Neural cell (in vitro differentiated cells): ENCODE data around the gene ADGRG3.

Experiments used
- EP300 ChIP-seq: fragments of 450-650 bp; conservative IDR thresholded peaks from 2 replicates; pipeline ENCODE4 v1.6.1; 2014; ENCODE audit warnings: antibody characterized with exemption, mild to moderate bottlenecking, moderate library complexity; ENCODE audit not compliant: poor library complexity, severe bottlenecking
- EZH2 ChIP-seq: fragments of 200-600, 300-800 bp; shearing (Covaris generic), sonication (generic); IDR thresholded peaks from 2 replicates; pipeline ENCODE4 v1.6.1; 2014; ENCODE audit warnings: antibody characterized with exemption, low read length, borderline replicate concordance, mild to moderate bottlenecking; ENCODE audit not compliant: insufficient read depth, poor library complexity, severe bottlenecking
- POLR2AphosphoS5 ChIP-seq: IDR thresholded peaks from 2 replicates; pipeline ENCODE4 v1.6.1; 2012
- TAF1 ChIP-seq: IDR thresholded peaks from 2 replicates; pipeline ENCODE4 v1.6.1; 2012; ENCODE audit warnings: low read depth
- TF ChIP-seq, protein P1 (sequence below): fragments of 450-650 bp; IDR thresholded peaks from 2 replicates; pipeline ENCODE4 v1.5.1; 2014; ENCODE audit warnings: antibody characterized with exemption, mild to moderate bottlenecking, moderate library complexity; ENCODE audit not compliant: poor library complexity, severe bottlenecking
- TF ChIP-seq, protein P2 (sequence below): IDR thresholded peaks from 2 replicates; pipeline ENCODE4 v1.6.1; 2012; ENCODE audit warnings: borderline replicate concordance

DNA sequence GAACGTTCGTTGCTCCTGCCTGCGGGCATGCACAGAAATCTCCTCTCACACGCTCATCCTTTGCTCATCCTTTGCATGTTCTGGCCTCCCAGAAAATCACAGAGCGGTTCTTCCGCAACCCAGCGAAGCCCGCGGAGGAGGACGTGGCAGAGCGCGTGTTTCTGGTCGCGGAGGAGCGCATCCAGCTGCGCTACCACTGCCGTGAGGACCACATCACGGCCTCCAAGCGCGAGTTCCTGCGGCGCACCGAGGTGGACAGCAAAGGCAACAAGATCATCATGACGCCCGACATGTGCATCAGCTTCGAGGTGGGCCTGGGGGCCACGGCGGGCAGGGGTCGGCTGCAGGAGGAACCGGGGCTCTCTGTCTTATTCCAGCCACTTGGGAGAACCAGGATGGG lies 57.9 kb downstream of the ADGRG3 start:
- no peak for TF ChIP-seq TAF1
- no peak for TF ChIP-seq POLR2AphosphoS5
- no peak for TF ChIP-seq EZH2
- TF ChIP-seq, protein P1, sequence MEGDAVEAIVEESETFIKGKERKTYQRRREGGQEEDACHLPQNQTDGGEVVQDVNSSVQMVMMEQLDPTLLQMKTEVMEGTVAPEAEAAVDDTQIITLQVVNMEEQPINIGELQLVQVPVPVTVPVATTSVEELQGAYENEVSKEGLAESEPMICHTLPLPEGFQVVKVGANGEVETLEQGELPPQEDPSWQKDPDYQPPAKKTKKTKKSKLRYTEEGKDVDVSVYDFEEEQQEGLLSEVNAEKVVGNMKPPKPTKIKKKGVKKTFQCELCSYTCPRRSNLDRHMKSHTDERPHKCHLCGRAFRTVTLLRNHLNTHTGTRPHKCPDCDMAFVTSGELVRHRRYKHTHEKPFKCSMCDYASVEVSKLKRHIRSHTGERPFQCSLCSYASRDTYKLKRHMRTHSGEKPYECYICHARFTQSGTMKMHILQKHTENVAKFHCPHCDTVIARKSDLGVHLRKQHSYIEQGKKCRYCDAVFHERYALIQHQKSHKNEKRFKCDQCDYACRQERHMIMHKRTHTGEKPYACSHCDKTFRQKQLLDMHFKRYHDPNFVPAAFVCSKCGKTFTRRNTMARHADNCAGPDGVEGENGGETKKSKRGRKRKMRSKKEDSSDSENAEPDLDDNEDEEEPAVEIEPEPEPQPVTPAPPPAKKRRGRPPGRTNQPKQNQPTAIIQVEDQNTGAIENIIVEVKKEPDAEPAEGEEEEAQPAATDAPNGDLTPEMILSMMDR, result no peak
- TF ChIP-seq EP300, result no peak
- TF ChIP-seq, protein P2, sequence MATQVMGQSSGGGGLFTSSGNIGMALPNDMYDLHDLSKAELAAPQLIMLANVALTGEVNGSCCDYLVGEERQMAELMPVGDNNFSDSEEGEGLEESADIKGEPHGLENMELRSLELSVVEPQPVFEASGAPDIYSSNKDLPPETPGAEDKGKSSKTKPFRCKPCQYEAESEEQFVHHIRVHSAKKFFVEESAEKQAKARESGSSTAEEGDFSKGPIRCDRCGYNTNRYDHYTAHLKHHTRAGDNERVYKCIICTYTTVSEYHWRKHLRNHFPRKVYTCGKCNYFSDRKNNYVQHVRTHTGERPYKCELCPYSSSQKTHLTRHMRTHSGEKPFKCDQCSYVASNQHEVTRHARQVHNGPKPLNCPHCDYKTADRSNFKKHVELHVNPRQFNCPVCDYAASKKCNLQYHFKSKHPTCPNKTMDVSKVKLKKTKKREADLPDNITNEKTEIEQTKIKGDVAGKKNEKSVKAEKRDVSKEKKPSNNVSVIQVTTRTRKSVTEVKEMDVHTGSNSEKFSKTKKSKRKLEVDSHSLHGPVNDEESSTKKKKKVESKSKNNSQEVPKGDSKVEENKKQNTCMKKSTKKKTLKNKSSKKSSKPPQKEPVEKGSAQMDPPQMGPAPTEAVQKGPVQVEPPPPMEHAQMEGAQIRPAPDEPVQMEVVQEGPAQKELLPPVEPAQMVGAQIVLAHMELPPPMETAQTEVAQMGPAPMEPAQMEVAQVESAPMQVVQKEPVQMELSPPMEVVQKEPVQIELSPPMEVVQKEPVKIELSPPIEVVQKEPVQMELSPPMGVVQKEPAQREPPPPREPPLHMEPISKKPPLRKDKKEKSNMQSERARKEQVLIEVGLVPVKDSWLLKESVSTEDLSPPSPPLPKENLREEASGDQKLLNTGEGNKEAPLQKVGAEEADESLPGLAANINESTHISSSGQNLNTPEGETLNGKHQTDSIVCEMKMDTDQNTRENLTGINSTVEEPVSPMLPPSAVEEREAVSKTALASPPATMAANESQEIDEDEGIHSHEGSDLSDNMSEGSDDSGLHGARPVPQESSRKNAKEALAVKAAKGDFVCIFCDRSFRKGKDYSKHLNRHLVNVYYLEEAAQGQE, result no peak
